Hematopoietic multipotent progenitor cell (in vitro differentiated cells): ENCODE results near the gene LSAMP. TPM values are rescaled to one million over a fixed set of nuclear protein-coding genes. Genes with fewer than 3 reads are reported as not detected.

Experiments
- DNase-seq, 3 donors: peaks; one replicate each; pipeline ENCODE4 v3.0.0-alpha.2; 2011 to 2015; ENCODE audit warnings: low read depth in 2 of 3, low spot score in 2 of 3
- total RNA-seq: library from RNA; depleted of rRNA; stranded (reverse); fragments of >200 nt; gene quantifications from one replicate; pipeline ENCODE4 v1.2.3, GENCODE V29; 2012

The LSAMP gene
- total RNA-seq, 1 donor, result 0.27 TPM

DNA sequence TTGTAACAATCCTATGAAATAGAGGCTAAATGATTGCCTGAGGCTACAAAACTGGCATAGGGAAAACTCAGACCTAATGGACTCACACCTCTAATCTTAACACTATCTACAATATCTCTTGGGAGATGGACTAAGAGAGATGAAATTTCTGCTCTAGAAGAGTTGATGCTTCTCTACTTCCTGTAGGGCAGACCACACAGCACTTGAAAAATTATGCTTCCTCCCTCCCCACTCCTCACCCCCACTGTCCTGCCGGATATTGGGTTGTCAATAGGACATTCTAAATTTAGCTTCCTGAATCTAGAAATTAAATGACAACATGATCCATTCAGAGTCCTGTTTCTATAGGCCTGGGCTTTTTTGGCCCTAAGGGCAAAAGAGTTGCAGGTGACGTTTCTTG lies 526.4 kb downstream of the LSAMP start:
- DNase-seq, result no peak

GRCh38 chr3:115916866-115917265 lies 528.4 kb downstream of the LSAMP start:
- no peak for DNase-seq

DNA sequence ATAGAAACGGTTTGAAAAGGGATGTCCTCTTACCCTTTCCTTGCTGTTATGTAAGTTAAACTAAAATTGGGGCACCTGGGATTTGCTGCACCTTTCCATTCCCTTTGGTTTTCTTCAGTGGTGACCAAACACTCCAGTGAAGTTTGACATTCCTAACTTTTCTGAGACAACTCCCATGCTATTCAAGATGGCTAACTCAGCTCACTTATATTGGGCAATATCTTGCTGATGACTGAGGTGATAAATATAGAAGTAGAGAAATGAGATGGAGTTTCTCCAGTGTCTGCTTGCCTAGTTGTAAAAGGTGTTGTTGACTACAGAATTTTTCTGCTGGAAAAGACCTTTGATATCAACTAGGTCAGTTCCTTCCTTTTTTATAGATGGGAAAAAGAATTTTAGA lies 530.2 kb downstream of the LSAMP start:
- no peak for DNase-seq

GRCh38 chr3:115913069-115913686 lies 532.1 kb downstream of the LSAMP start:
- DNase-seq, result no peak

DNA sequence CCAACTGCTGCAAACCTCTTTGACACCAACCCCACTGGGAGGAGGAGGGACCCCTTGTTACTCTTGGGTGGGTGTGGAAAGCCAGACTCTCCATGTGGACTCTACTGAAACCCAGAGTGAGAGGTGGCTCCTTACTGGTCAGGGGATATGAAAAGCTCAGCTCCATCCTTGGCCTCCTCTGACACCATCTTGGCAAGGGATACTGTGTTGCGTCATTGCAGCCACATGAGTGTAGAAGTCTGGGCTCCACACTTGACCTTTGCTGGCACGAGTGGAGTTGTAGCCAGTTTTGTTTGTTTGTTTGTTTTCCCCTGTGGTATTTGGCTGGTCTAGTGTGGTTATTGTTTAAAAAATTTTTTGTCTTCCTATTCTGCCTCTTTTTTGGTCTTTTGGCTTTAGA lies 532.9 kb downstream of the LSAMP start:
- DNase-seq, result no peak

GRCh38 chr3:115905871-115906270 lies 539.4 kb downstream of the LSAMP start:
- no peak for DNase-seq

- DNase-seq, result no peak
Observed at GRCh38 chr3:115903843-115904242, 541.4 kb downstream of the LSAMP start.

DNA sequence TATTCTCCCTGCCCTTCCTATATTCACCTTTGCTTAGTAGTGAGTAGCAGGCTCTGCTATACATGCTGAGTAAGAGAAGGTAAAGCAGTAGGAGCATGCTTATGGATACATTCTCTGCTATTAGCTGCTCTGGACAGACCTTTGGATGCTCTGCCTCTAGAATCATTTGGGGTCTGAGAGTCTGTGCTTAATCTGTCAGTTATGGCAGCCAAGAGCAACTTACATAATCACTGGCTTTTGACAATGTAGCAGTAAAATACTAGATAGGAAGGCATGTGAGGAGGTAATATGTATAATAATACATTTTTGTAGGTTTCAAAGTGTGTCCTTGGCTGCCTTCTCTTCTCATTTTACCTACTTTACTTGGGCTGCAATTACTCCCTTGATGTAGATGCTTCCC lies 544.3 kb downstream of the LSAMP start:
- no peak for DNase-seq

GRCh38 chr3:115899535-115899934 lies 545.8 kb downstream of the LSAMP start:
- no peak for DNase-seq

GRCh38 chr3:115898656-115899410 lies 546.5 kb downstream of the LSAMP start:
- no peak for DNase-seq

- DNase-seq, result no peak
Observed at GRCh38 chr3:115891006-115891636, 554.2 kb downstream of the LSAMP start.

- DNase-seq, result no peak
Observed at GRCh38 chr3:115890579-115890978, 554.7 kb downstream of the LSAMP start.

DNA sequence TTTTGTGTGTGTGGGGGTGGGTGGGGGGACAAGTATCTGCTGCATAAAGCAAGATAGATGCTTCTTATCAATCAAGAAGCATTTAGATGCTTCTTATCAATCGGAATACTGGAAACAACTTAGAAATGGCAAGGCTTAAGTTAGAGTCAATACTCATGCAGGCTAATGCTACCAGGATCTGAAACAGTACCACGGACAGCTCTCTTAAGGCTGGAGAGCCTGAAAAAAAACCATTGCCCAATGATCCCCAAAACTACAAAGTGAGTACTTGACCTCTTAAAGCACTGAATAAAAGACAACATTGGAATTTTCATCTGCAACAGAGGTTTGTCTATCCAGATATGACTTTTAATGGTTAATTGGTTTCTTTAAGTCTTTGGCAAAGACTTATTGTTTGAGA lies 559.7 kb downstream of the LSAMP start:
- no peak for DNase-seq

DNA sequence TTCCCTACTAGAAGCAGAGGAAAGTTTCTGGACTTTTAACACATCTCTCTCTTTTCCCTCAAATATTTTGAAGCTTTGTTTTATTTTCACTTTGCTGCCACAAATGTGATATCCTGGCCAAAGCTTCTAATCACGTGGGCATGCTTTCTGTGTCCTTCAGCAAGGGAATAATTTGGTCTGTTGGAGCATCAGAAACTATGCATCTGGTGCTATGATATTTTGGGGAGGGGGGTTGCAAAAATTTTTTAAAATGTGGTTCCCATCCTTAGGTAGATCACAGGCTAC lies 567.7 kb downstream of the LSAMP start:
- DNase-seq, result no peak

DNA sequence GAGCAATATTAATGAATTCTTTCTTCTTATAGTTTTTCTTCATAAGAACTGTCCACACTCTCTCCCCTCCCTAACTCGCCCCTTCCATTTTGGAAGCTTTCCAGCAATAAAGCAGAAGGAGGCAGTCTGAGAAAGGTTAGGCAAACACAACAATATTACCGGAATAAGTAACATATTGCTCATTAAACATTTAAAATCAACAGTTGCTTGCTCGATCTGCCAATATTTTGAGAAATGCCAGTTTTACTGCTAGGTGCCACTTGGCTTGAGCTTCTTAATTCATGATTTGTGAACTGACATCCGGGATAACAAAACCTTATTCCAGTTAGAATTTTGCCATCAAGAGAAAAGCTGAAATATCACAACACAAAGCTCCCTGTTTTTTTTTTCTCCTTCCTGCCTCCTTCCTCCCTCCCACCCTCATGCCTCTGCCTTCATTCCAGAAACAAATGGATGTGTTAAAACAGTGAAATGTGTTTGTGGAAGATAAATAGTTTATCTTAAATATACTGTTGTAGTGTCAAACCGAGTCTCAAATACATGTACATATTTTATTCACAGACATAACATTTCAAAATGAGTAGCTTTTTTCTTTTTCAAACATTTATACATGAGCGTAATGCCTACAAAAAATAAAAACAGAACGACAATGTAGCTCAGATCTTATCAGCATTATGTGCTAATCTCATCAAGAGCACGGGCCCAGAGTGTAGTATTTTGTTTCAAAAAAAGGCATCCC lies 568.2 kb downstream of the LSAMP start:
- peak in 1 of 3 donors; percentile 3 for DNase-seq

DNA sequence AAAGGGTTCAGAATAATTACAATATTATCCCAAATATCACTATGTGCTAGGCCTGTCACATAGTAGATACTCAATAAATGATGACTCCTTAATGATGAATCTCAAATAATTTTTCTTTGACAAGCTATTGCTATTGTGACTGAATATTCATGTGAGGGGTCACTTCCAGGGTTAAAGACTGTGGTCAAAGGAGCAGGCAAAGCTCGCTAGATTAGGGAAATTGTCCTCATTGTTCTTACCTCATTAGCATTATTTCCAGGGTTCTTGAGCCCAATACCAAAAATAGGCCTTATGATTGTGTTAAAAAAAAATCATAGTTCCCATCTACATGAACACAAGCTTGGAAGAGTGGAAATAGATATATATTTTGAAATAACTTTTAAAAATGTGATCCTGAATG lies 569.8 kb downstream of the LSAMP start:
- no peak for DNase-seq

DNA sequence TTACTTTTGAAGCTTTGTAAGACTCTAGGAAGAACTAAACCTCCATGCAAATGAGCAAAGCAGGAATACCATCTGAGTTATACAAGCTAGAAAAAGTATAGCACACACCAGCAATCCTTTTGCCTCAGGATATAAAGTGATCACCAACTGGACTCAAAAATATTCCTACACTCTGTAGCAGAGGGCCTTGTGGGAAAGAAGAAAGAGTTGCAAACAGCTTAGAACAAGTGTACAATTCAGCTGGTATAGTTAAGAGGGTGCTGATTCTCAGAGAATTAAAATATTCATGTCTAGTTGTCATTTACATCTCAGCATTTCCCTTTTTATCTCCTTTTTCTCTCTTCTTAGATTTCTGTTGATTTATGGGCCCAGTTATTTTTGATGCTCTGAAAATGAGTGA lies 573.6 kb downstream of the LSAMP start:
- no peak for DNase-seq

DNA sequence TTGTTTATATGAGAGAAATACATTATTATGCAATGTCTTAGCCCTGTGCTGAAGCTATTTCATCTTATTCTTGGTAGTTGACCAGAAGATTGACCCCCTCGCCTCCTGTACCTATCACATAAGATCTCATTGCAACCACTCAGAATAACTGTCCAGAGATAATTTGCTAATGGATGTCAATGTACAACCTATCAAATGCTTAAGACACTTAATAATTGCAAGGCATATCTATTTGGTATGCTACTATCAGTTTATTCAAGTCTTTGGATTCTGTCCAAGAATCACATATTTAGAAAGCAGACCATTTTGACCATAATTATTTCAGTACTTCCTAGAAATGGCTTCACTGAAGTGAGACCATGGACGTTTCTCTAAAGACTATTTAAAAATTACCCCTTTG lies 580.4 kb downstream of the LSAMP start:
- DNase-seq, result no peak

GRCh38 chr3:115862849-115863248 lies 582.4 kb downstream of the LSAMP start:
- DNase-seq, result no peak

- DNase-seq, result no peak
Observed at GRCh38 chr3:115862099-115862498, 583.2 kb downstream of the LSAMP start.

GRCh38 chr3:115861166-115861733 lies 584.0 kb downstream of the LSAMP start:
- no peak for DNase-seq
